Activated T-cell treated with anti-CD3 and anti-CD28 coated beads for 1 hour (primary cell): ENCODE data around the gene CRACR2A.

Experiments used
- DNase-seq: peaks from one replicate; pipeline ENCODE4 v3.0.0-alpha.2; 2020; ENCODE audit warnings: low read depth

The CRACR2A gene

GRCh38 chr12:3615862-3616261, 137.0 kb downstream of the CRACR2A start:
- no peak for DNase-seq

DNA sequence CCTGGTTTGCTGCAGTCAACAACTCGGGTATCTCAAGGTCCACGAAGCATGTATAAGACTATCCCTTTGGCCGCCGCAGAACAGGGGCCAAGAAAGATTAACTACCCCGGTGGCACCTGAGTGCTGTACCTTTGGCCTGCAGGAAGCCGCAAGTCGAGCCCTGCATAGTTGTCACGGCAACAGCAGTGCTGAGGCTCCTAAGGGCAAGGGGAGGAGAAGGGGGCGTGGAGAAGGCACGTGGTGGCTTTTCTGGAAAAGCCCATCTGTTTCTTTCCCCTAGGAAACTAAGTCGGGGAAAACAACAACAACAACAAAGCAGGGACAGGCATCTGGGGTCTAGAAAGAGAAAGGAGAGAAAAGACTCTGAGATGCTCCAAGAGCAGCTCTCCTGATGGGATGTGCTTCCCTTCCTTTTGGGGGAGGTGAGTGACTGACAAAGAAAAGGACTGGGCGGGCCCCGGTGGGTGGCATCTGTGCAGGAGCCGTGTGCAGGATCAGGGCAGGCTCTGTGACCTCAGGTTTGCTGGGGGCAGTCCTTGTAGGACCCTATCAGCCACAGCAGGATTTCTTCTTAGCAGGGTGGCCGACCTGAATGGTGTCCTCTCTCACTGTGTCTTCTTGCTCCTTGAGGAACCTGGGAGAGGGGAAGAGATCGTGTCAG, 138.0 kb downstream of the CRACR2A start:
- DNase-seq, result no peak

GRCh38 chr12:3613641-3614395, 139.1 kb downstream of the CRACR2A start:
- DNase-seq, result no peak

DNA sequence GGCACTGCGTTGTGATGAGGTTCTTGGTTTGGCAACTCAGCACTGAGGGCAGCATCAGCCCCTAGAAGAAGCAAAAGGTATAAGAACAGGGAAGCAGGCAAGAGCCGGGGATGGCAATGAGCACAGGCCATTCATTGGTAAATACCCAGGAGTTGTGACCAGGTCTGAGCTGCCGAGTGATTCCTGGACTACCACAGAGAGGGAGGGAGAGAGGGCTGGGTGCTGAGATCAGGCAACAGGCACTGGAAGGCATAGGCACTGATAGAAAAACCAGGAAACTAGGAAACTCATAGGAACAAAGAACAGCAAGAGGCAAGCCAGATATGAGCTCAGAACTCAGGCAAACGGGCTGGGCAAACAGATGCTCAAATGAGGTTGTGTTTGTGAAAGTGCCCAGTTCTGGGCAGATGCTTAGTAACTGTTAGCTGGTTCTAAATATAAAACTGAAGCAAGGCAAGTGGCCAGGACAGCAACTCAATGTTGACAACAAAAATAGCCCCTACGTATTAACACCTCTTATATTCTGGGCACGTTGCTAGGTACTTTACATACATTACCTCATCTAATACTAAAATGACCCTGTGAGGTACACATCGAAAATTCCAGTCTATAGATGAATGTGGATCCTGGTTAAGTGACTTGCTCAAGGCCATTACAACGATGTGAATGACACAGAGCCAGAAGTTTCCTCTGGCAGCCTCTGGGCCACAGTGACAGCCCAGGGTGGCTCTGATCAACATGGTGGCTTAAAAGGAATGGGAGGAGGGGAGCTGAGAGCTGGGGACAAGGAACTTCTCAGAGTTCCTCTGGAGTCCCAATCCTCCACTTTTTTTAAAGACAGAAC, 140.8 kb downstream of the CRACR2A start:
- no peak for DNase-seq

GRCh38 chr12:3607821-3608220, 145.1 kb downstream of the CRACR2A start:
- DNase-seq, result no peak

DNA sequence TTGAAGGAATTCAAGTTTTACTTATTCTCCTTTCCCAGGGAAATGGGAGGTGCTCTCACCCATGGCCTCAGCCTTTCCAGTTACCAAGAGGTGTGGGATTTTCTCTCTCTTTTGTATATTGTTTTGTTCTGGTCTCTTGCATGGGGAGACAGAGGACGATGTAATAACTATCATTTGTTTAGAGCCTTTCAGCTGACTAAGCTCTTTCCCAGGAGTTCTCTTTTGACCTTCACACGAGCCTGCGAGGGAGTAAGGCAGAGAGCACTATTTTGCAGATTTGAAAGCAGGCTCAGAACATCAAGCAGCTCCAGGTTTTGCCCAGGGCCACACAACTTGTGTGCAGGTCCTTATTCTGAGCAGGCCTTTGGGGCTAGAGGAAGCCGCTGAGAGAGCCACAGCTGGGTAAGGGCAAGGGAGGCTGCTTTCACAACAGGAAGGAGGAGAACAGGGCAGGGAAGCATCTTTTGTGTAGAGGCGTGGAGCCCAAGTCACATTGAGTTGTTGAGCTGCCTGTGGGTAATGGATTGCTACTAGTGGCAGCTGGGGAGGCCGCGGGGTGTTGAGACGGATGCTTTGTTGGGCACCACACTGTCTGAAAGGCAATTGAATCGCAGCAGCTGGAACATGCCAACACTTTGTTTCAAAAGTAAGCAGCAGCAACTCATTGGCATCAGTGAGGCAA, 145.7 kb downstream of the CRACR2A start:
- no peak for DNase-seq

DNA sequence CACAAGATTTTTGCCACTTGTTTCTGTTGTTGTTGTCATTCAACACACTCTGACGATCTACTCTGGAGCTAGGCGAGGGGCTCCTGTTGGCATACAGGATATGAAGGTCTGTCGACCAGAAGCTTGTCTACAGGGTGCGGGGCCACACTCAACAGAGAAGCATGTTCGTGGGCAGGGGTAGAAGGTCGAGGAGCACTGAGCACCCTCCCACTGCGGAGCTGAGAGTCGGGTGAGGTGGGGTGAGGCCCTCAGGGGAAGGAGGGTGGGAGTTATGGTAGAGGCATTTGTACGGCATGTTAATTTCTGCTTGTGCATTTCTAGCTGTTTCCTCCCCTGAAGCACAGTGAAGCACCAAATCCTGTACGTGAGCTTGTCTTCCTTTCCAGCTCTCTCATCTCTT, 146.8 kb downstream of the CRACR2A start:
- no peak for DNase-seq

DNA sequence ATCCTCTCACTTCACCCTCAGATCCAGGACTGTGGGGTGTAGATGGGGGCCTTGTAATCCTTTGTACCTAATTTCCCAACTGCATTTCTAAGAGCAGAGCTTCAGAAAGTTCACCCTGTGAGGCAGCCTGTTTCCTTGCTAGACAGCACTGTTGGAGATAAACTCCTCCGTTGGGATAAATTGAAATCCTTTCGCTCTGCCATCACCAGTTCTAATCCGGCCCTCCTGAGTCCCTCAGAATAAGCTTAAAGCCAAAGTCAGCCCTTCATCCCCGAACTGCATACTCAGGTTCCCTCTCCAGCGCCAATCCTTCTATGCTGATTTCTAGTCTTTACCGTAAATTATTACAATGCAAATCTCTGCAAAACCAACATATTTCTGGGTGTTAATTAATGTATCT, 147.2 kb downstream of the CRACR2A start:
- DNase-seq, result no peak

GRCh38 chr12:3604748-3605586, 147.9 kb downstream of the CRACR2A start:
- DNase-seq, result no peak

DNA sequence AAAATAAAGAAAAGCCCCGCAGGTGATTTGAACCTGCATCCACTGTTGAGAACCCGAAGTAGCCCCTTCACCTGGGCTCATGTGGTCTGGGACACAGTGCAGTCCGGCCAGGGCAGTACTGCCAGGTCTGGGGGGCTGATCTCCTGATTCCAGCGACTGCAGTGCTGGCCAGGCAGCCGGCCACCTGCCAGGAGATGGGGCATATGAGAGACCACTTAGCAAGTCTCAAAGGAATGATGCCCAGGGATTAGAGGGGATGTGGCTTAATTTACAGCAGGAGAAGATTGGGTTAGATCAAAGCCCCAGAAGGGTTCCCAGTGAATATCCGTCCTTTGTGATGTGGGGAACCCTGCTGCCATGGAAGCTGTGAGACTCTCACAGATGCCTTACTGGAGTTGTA, 148.6 kb downstream of the CRACR2A start:
- DNase-seq, result no peak

DNA sequence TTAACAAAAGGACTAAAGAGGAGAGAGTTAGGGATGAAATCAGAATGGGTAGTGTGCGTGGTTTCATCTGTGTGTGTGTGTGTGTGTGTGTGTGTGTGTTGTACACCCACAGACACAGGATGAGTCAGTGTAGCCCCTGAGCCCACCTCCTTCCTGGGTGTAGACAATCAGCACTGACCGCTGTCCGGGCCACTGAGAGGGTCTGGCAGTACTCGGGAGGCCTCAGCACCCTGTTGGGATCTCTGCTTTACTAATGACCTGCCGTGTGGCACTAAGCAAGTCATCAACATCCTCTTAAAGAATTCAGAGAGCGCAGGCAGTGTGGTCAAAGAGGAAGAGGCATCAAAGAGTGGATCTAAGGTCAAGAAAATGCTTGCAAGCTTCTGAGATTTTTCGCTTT, 149.3 kb downstream of the CRACR2A start:
- no peak for DNase-seq

DNA sequence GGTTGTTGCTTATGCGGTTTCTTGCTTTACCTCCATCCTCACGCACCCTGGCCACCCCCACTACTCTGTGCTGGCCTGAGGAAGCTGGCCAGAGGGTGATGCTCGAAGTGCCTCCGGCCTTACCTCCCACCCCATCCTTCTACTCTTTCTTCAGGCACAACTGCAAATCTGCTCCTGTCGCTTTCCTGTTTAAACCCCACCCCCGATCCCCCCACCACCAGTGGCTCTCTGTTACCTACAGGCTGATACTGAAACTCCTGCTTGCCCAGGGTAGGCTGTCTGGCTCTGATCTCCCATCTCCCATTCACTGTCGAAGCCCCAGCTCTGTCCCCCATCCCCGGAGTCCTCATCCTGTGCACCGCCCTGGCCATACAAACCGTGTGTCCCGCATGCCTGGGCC, 150.4 kb downstream of the CRACR2A start:
- no peak for DNase-seq

- no peak for DNase-seq
Measured at GRCh38 chr12:3601461-3602150, 151.3 kb downstream of the CRACR2A start.

DNA sequence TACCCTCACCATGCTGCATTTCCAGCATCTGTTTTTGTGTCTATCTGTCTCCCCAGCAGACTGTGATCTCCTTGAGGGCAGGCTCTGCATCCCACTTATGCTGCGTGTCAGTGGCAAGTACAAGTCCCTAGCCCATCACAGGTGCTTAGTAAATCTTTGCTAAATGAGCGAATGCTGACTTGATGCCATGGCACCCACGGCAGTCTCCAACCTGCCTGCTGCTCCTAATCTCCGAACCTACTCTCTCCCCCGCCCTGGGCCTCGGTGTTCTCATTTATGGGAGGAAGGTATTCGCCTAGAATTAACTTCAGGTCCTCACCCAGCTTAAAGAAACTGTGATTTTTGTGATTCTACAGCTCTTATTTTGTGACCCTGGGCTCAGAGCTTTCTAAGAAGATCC, 152.0 kb downstream of the CRACR2A start:
- DNase-seq, result no peak

- no peak for DNase-seq
Measured at GRCh38 chr12:3600039-3600720, 152.7 kb downstream of the CRACR2A start.

DNA sequence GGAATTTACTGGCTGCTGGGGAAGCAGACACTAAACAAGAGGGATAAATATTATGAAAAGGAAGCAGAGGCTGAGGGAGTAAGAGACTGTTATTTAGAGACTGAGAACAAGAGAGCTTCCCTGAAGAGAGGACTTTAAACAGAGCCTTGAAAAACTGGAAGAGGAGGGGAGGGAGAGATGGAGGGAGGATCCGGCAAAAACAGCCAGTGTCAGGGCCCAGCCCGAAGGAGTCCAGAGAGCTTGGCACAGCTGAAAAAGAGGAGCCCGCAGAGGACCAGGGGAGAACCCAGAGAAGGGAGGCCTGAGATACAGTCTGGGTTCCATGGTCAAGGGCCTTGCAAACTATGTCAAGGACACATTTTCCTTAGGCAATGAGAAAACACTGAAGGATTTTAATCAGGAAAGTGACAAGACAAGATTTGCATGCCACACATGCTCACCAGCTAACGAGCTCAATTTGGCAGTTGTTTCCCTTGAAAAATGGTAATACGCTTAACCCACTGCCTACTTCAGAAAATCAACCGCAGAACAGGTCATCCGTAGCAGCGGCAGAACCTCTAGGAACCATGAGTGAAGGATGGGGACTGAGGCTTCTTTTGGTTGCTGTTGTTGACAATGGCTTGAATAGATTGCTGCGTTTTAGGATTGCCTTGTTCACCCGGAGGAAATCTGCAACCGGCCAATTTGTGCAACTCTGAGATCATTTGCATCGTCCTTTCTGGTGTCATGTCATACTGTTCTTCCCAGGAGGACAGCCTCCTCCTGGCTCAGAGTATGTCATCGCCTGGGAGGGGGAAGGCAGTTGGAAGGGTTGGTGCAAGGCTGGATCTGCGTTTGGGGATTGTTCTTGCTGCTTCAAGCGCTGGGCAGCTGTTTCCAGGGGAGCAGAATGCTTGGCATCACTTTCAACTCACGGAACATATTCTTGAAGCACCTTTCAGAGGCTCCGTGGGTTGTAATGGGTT, 153.7 kb downstream of the CRACR2A start:
- no peak for DNase-seq

GRCh38 chr12:3597526-3598210, 155.2 kb downstream of the CRACR2A start:
- no peak for DNase-seq

GRCh38 chr12:3596703-3597415, 156.1 kb downstream of the CRACR2A start:
- DNase-seq, result no peak
